Gastroesophageal sphincter (tissue), 4 donors: ENCODE results near the gene PLA2G4B. TPM values are rescaled to one million over a fixed set of nuclear protein-coding genes. Genes with fewer than 3 reads are reported as not detected.

Experiments used
- ATAC-seq: fragments of 150-250 bp; one replicate; pipeline ENCODE4 v1.9.1; 2016; ENCODE audit warnings: mild to moderate bottlenecking, moderate library complexity
- H3K27ac ChIP-seq, 4 donors: fragments of 200-600 bp; sonication (generic) in 3 of 4; 1 replicate in 3 of 4; 2 replicates in 1 of 4; pipeline ENCODE4 v1.5.1; 2016 to 2019
- H3K27me3 ChIP-seq: fragments of 200-600 bp; sonication (generic); one replicate; pipeline ENCODE4 v1.5.1; 2019
- H3K36me3 ChIP-seq, 2 donors: fragments of 200-600 bp; sonication (generic); one replicate each; pipeline ENCODE4 v1.5.1; 2019; ENCODE audit warnings: control low read depth in 1 of 2
- H3K4me1 ChIP-seq, 3 donors: fragments of 200-600 bp; sonication (generic); 1 replicate in 2 of 3; 2 replicates in 1 of 3; pipeline ENCODE4 v1.5.1; 2016 to 2019; ENCODE audit warnings: control low read depth in 2 of 3
- H3K4me3 ChIP-seq, 2 donors: fragments of 200-600 bp; sonication (generic); one replicate each; pipeline ENCODE4 v1.5.1; 2019; ENCODE audit warnings: mild to moderate bottlenecking in 1 of 2, moderate library complexity in 1 of 2
- H3K9me3 ChIP-seq, 3 donors: fragments of 200-600 bp; sonication (generic); one replicate each; pipeline ENCODE4 v1.5.1; 2017 to 2019; ENCODE audit warnings: control low read depth in 2 of 3
- CTCF ChIP-seq, 4 experiments: fragments of 200-600 bp in 2 of 4; fragments of 450-650 bp in 2 of 4; sonication (generic) in 1 of 4; IDR thresholded peaks; one replicate each; pipeline ENCODE4 v1.5.1; 2017 to 2019; ENCODE audit warnings: antibody characterized with exemption in 4 of 4, mild to moderate bottlenecking in 2 of 4, moderate library complexity in 2 of 4
- EP300 ChIP-seq: sonication (generic); formaldehyde crosslinking; IDR thresholded peaks from one replicate; pipeline ENCODE4 v1.6.1; 2017; ENCODE audit warnings: antibody characterized with exemption, mild to moderate bottlenecking
- POLR2A ChIP-seq, 2 donors: fragments of 450-650 bp; IDR thresholded peaks; one replicate each; pipeline ENCODE4 v1.6.1; 2017; ENCODE audit warnings: antibody characterized with exemption in 2 of 2, mild to moderate bottlenecking in 2 of 2, moderate library complexity in 1 of 2
- POLR2AphosphoS5 ChIP-seq: sonication (generic); formaldehyde crosslinking; IDR thresholded peaks from one replicate; pipeline ENCODE4 v1.6.1; 2017; ENCODE audit warnings: antibody characterized with exemption
- WGBS, 2 donors: methylation state at CpG; one replicate each; pipeline ENCODE4 v1.1.5; 2018; ENCODE audit warnings: low coverage in 1 of 2; 5-methylcytosine and 5-hydroxymethylcytosine counted together
- total RNA-seq, 4 donors: library from RNA; depleted of rRNA; stranded (reverse); fragments of >200 nt; gene quantifications; one replicate each; pipeline ENCODE4 v1.1.0, GENCODE V29; 2016

PLA2G4B gene
- total RNA-seq, 4 donors from 2014 or later, result 2.5 to 7.0 (median 3.6) TPM

- H3K36me3 ChIP-seq, result peaks cover 0 to 83% of the 10 kb centered on the region in 2 donors
- no peak for ATAC-seq
- no peaks in the 10 kb centered on the region for H3K9me3 ChIP-seq
- no peak for TF ChIP-seq POLR2AphosphoS5
- TF ChIP-seq CTCF (IDR thresholded peaks at IDR 0.05), result no peak
- TF ChIP-seq POLR2A (IDR thresholded peaks at IDR 0.05), result no peak
- TF ChIP-seq EP300, result no peak
- no peak overlapping the region for H3K4me3 ChIP-seq
- no peaks in the 10 kb centered on the region for H3K27me3 ChIP-seq
- 60% methylated on average over 1 of the region's 15 CpGs; no CpG with 5 or more reads in 1 of the 2 donors for WGBS, 2 donors
- H3K27ac ChIP-seq, result no peak overlapping the region
- H3K4me1 ChIP-seq, result no peaks in the 10 kb centered on the region
These were observed 2.0 kb downstream of the PLA2G4B start for GRCh38 chr15:41840673-41841072.

- no CpG with 5 or more reads among the region's 10 CpGs for WGBS, 2 donors
- Histone ChIP-seq H3K27me3 (no peaks in the 10 kb centered on the region), H3K27ac (no peak overlapping the region), H3K4me1 (no peaks in the 10 kb centered on the region), H3K36me3 (peaks cover 0 to 83% of the 10 kb centered on the region in 2 donors), H3K9me3 (no peaks in the 10 kb centered on the region), H3K4me3 (no peak overlapping the region)
- ATAC-seq, result no peak
- TF ChIP-seq CTCF (IDR thresholded peaks at IDR 0.05) (no peak), POLR2AphosphoS5 (no peak), EP300 (no peak), POLR2A (IDR thresholded peaks at IDR 0.05) (no peak)
These were observed 2.5 kb downstream of the PLA2G4B start for GRCh38 chr15:41841131-41841530.

- TF ChIP-seq CTCF (IDR thresholded peaks at IDR 0.05) (no peak), POLR2A (IDR thresholded peaks at IDR 0.05) (no peak), POLR2AphosphoS5 (no peak), EP300 (no peak)
- Histone ChIP-seq H3K9me3 (no peaks in the 10 kb centered on the region), H3K27ac (no peak overlapping the region), H3K4me1 (no peaks in the 10 kb centered on the region), H3K27me3 (no peaks in the 10 kb centered on the region), H3K4me3 (no peak overlapping the region), H3K36me3 (peaks cover 0 to 83% of the 10 kb centered on the region in 2 donors)
- 80% methylated on average over 2 of the region's 12 CpGs; no CpG with 5 or more reads in 1 of the 2 donors for WGBS, 2 donors
- no peak for ATAC-seq
These were observed 3.6 kb downstream of the PLA2G4B start for GRCh38 chr15:41842229-41842628.

- Histone ChIP-seq H3K36me3 (peaks cover 0 to 85% of the 10 kb centered on the region in 2 donors), H3K4me1 (no peaks in the 10 kb centered on the region), H3K27me3 (no peaks in the 10 kb centered on the region), H3K9me3 (no peaks in the 10 kb centered on the region), H3K27ac (no peak overlapping the region), H3K4me3 (no peak overlapping the region)
- TF ChIP-seq EP300 (no peak), POLR2AphosphoS5 (no peak), POLR2A (IDR thresholded peaks at IDR 0.05) (no peak), CTCF (IDR thresholded peaks at IDR 0.05) (no peak)
- ATAC-seq, result no peak
- no CpG with 5 or more reads among the region's 10 CpGs for WGBS, 2 donors
These were observed 4.9 kb downstream of the PLA2G4B start for GRCh38 chr15:41843571-41843970.

- no peaks in the 10 kb centered on the region for H3K9me3 ChIP-seq
- H3K36me3 ChIP-seq, result peaks cover 0 to 91% of the 10 kb centered on the region in 2 donors
- no peak for TF ChIP-seq POLR2A (IDR thresholded peaks at IDR 0.05)
- no peak for TF ChIP-seq POLR2AphosphoS5
- TF ChIP-seq CTCF (IDR thresholded peaks at IDR 0.05), result no peak
- TF ChIP-seq EP300, result no peak
- 83% methylated on average over 6 of the region's 12 CpGs; no CpG with 5 or more reads in 1 of the 2 donors for WGBS, 2 donors
- no peaks in the 10 kb centered on the region for H3K4me1 ChIP-seq
- no peak overlapping the region for H3K27ac ChIP-seq
- ATAC-seq, result no peak
- no peak overlapping the region for H3K4me3 ChIP-seq
- no peaks in the 10 kb centered on the region for H3K27me3 ChIP-seq
These were observed 6.2 kb downstream of the PLA2G4B start for GRCh38 chr15:41844814-41845213.
